Kidney (tissue), 14 donors: Measurements from ENCODE around the gene RBMS1. TPM values are rescaled to one million over a fixed set of nuclear protein-coding genes. Genes with fewer than 3 reads are reported as not detected.

Source experiments
- DNase-seq, 5 donors: peaks; one replicate each; pipeline ENCODE4 v3.0.0-alpha.2; 2013 to 2020
- FAIRE-seq: peaks from 2 replicates; lab custom pipeline; 2012; peaks lifted over from hg19 to GRCh38; lab: Jason Lieb, UNC
- H3K27ac ChIP-seq, 2 donors: one replicate each; pipeline ENCODE4 v1.7.0; 2013; ENCODE audit warnings: low read depth in 2 of 2, low read length in 2 of 2, inconsistent platforms in 1 of 2
- H3K27me3 ChIP-seq: one replicate; pipeline ENCODE4 v1.7.1; 2013; ENCODE audit warnings: low read length, inconsistent platforms; ENCODE audit not compliant: control insufficient read depth, insufficient read depth
- H3K36me3 ChIP-seq, 3 donors: one replicate each; pipeline versions ENCODE4 v1.7.0 to v1.7.1; 2013; ENCODE audit warnings: low read length in 3 of 3, control low read depth in 1 of 3, inconsistent platforms in 1 of 3; ENCODE audit not compliant: insufficient read depth in 3 of 3, control insufficient read depth in 2 of 3
- H3K4me1 ChIP-seq, 3 donors: one replicate each; pipeline versions ENCODE4 v1.7.0 to v1.7.1; 2013; ENCODE audit warnings: low read length in 3 of 3, inconsistent platforms in 1 of 3, low read depth in 1 of 3; ENCODE audit not compliant: control insufficient read depth in 2 of 3, insufficient read depth in 2 of 3
- H3K4me3 ChIP-seq, 3 donors: one replicate each; pipeline versions ENCODE4 v1.7.0 to v1.8.1; 2013; ENCODE audit warnings: low read length in 3 of 3, control low read depth in 1 of 3, inconsistent platforms in 1 of 3
- H3K9ac ChIP-seq, 3 donors: one replicate each; pipeline versions ENCODE4 v1.7.0 to v1.7.1; 2013; ENCODE audit warnings: low read length in 3 of 3, control low read depth in 1 of 3, inconsistent platforms in 1 of 3
- H3K9me3 ChIP-seq, 3 donors: one replicate each; pipeline versions ENCODE4 v1.7.0 to v1.7.1; 2013; ENCODE audit warnings: low read length in 3 of 3, control low read depth in 1 of 3, inconsistent platforms in 1 of 3; ENCODE audit not compliant: control insufficient read depth in 2 of 3, insufficient read depth in 1 of 3
- intact Hi-C: fragments of 100-400 bp; cut with DNase I; formaldehyde crosslinking; loops from one replicate; pipeline ENCODE4 v1.11.1; 2022
- polyA plus RNA-seq: library from polyadenylated mRNA; stranded (reverse); fragments of 350-450 nt; fragmentation: Illumina TruSeq; extraction: RNeasy Lipid Tissue Mini Kit (QIAGEN cat#74804); gene quantifications from one replicate; pipeline ENCODE4 v1.2.3, GENCODE V29; 2014; ENCODE audit warnings: low read depth, low replicate concordance; ENCODE audit not compliant: insufficient read depth
- total RNA-seq: library from RNA; stranded (reverse); fragmentation: NEBNext Ultra II Directional; extraction: Animal tissue kit (Norgen Biotek cat#: 25700); gene quantifications from one replicate; pipeline ENCODE4 v1.2.1, GENCODE V29; 2021
- TF ChIP-seq, protein P1 (sequence below): IDR thresholded peaks from 3 replicates; pipeline ENCODE4 v1.5.1; 2012; ENCODE audit warnings: mild to moderate bottlenecking, moderate library complexity, borderline replicate concordance; ENCODE audit not compliant: insufficient read depth; ENCODE audit errors: extremely low read depth
- donor health status: control.
- donor health status: control.
- donor health status: control.
- donor health status: control.
- donor health status: control.
- donor health status: DM: yes; HTN: yes; CAD: no.
- donor health status: Normal renal cell carcinoma (clear cell type).

RBMS1 gene
- total and polyA plus RNA-seq, 2 donors from 2014 or later = 25.6 to 94.8 TPM

DNA sequence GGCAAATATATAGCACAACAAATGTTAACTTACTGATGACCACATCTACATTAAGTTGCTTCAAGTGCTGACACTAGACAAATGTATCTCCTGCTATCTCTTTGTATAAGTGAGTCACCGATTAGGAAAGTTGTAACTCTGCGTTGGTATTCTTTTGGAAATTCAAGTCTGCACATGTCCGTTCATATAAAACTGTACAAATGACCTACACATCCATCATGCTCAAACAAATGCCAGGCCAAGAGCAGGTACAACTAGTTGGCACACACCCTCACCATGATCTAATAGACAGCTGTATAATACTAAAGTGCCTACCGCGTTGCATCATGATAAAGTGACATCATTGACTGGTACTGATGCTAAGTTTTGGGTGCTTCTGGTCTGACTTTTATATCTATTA lies 141.1 kb downstream of the RBMS1 start:
- Histone ChIP-seq H3K36me3 (no peaks in the 10 kb centered on the region), H3K4me1 (peaks cover 0 to 20% (median 12%) of the 10 kb centered on the region in 3 donors), H3K9ac (no peak overlapping the region), H3K4me3 (no peak overlapping the region), H3K9me3 (no peaks in the 10 kb centered on the region), H3K27me3 (no peaks in the 10 kb centered on the region), H3K27ac (no peak overlapping the region)
- no peak for DNase-seq
- intact Hi-C loops = no loop called here
- TF ChIP-seq, protein P1, sequence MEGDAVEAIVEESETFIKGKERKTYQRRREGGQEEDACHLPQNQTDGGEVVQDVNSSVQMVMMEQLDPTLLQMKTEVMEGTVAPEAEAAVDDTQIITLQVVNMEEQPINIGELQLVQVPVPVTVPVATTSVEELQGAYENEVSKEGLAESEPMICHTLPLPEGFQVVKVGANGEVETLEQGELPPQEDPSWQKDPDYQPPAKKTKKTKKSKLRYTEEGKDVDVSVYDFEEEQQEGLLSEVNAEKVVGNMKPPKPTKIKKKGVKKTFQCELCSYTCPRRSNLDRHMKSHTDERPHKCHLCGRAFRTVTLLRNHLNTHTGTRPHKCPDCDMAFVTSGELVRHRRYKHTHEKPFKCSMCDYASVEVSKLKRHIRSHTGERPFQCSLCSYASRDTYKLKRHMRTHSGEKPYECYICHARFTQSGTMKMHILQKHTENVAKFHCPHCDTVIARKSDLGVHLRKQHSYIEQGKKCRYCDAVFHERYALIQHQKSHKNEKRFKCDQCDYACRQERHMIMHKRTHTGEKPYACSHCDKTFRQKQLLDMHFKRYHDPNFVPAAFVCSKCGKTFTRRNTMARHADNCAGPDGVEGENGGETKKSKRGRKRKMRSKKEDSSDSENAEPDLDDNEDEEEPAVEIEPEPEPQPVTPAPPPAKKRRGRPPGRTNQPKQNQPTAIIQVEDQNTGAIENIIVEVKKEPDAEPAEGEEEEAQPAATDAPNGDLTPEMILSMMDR = no peak
- FAIRE-seq = no peak

GRCh38 chr2:160351956-160352355 lies 141.7 kb downstream of the RBMS1 start:
- Histone ChIP-seq H3K27me3 (no peaks in the 10 kb centered on the region), H3K9ac (no peak overlapping the region), H3K27ac (no peak overlapping the region), H3K36me3 (no peaks in the 10 kb centered on the region), H3K9me3 (no peaks in the 10 kb centered on the region), H3K4me1 (peaks cover 0 to 25% (median 12%) of the 10 kb centered on the region in 3 donors), H3K4me3 (no peak overlapping the region)
- DNase-seq (no peak), FAIRE-seq (no peak)
- TF ChIP-seq, protein P1 = no peak
- intact Hi-C loops = no loop called here

- Histone ChIP-seq H3K27ac (no peak overlapping the region), H3K27me3 (no peaks in the 10 kb centered on the region), H3K4me1 (peaks cover 0 to 34% (median 9%) of the 10 kb centered on the region in 3 donors), H3K9me3 (no peaks in the 10 kb centered on the region), H3K4me3 (no peak overlapping the region), H3K9ac (no peak overlapping the region), H3K36me3 (no peaks in the 10 kb centered on the region)
- DNase-seq (no peak), FAIRE-seq (no peak)
- intact Hi-C loops = no loop called here
- TF ChIP-seq, protein P1 = no peak
Observed at GRCh38 chr2:160349306-160349705, 144.3 kb downstream of the RBMS1 start.

DNA sequence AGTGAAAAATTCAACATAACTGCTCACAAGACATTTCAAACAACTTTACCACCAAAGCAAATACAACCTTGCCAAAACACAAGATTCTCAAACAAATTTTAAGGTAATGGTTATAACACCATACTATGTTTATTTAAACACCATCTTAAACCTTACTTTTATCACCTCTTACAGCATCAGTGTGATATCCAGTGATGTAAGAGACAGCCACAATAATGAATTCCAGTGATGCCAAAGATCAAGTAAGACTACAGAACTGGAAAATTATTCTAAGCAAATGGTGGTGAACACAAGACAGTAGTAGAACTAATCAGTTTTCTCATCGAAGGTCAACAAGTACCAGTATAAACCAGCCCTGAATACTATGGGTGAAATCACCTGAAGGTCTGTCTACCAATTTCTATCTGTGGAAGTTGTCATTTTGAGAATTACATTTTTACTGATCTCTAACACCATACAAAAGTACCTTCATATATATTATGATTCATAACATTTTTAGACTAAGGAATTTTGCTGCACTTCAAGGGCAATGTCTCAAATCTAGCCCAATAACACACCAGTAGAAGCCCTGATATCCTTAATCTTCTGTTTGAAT lies 146.2 kb downstream of the RBMS1 start:
- H3K9ac ChIP-seq = no peak overlapping the region
- TF ChIP-seq, protein P1 = no peak
- DNase-seq (no peak), FAIRE-seq (no peak)
- H3K9me3 ChIP-seq = no peaks in the 10 kb centered on the region
- intact Hi-C loops = no loop called here
- no peaks in the 10 kb centered on the region for H3K36me3 ChIP-seq
- H3K4me1 ChIP-seq = peaks cover 0 to 34% (median 9%) of the 10 kb centered on the region in 3 donors
- H3K27me3 ChIP-seq = no peaks in the 10 kb centered on the region
- H3K4me3 ChIP-seq = no peak overlapping the region
- no peak overlapping the region for H3K27ac ChIP-seq
